K562 (cell line): ENCODE measurements around the gene ELSPBP1. TPM values are rescaled to one million over a fixed set of nuclear protein-coding genes. Genes with fewer than 3 reads are reported as not detected.

Source experiments
- ATAC-seq: fragments of 200-7000 bp; cut with Tn5 transposase; 3 replicates; pipeline ENCODE4 v1.9.1; 2020; ENCODE audit warnings: moderate library complexity
- BruUV-seq: library from RNA; stranded (reverse); fragments of 400-500 nt; replicated peaks from 2 replicates; lab custom pipeline; 2021; lab: Mats Ljungman, UMichigan
- CTCF ChIA-PET: fragments of 300-600 bp; formaldehyde crosslinking; extraction: SDS; loops from one replicate; lab custom pipeline; 2021; ENCODE audit warnings: low intra/inter-chr PET ratio; lab: Yijun Ruan, JAX
- POLR2A ChIA-PET: fragments of 300-600, 350-650 bp; sonication (Branson Sonifier 250); formaldehyde crosslinking; extraction: SDS; loops from one replicate; lab custom pipeline; 2021; ENCODE audit warnings: antibody characterized with exemption, inconsistent platforms; lab: Yijun Ruan, JAX
- DNase-seq, 4 experiments: peaks; one replicate each; pipeline versions ENCODE4 v3.0.0 to v3.0.0-alpha.2; 2011 to 2018; ENCODE audit warnings: low spot score in 3 of 4, mixed read lengths in 3 of 4; ENCODE audit errors: extremely low read depth in 1 of 4
- FAIRE-seq: peaks from 2 replicates; lab custom pipeline; 2011; peaks lifted over from hg19 to GRCh38; lab: Jason Lieb, UNC
- H2AFZ ChIP-seq: 2 replicates; pipeline ENCODE4 v1.6.0; 2011; ENCODE audit warnings: low read depth, low read length, control low read depth, inconsistent platforms
- H3K27ac ChIP-seq: fragments of 200-600 bp; 3 replicates; pipeline ENCODE4 v1.8.0; 2011; ENCODE audit warnings: low read depth, mild to moderate bottlenecking, control low read depth, inconsistent platforms, low read length, moderate library complexity, mixed read lengths; ENCODE audit errors: extremely low read depth
- H3K27me3 ChIP-seq, 2 experiments: fragments of 300-600 bp in 1 of 2; 2 replicates in 1 of 2; 3 replicates in 1 of 2; pipeline versions ENCODE4 v1.6.0 to v1.8.0; 2011; ENCODE audit warnings: inconsistent platforms in 2 of 2, low read length in 2 of 2, mild to moderate bottlenecking in 1 of 2, mixed read lengths in 1 of 2, moderate library complexity in 1 of 2; ENCODE audit not compliant: control insufficient read depth in 2 of 2, insufficient read depth in 2 of 2
- H3K36me3 ChIP-seq: fragments of 300-600 bp; 3 replicates; pipeline ENCODE4 v1.8.0; 2011; ENCODE audit warnings: mild to moderate bottlenecking, low read length, inconsistent platforms; ENCODE audit not compliant: control insufficient read depth, insufficient read depth
- H3K4me1 ChIP-seq, 2 experiments: fragments of 200-600 bp in 1 of 2; replicated peaks in 1 of 2; 2 replicates in 1 of 2; 3 replicates in 1 of 2; pipeline versions ENCODE4 v1.5.1 to v1.8.0; 2011; ENCODE audit warnings: inconsistent platforms in 2 of 2, low read length in 2 of 2, mild to moderate bottlenecking in 1 of 2, mixed read lengths in 1 of 2, moderate library complexity in 1 of 2; ENCODE audit not compliant: control insufficient read depth in 2 of 2, insufficient read depth in 2 of 2
- H3K4me2 ChIP-seq: 2 replicates; pipeline ENCODE4 v1.6.1; 2011; ENCODE audit warnings: low read length, control low read depth, inconsistent platforms, mixed read lengths; ENCODE audit not compliant: insufficient read depth
- H3K4me3 ChIP-seq: fragments of 200-600 bp; sonication (generic), shearing (Covaris generic); 2 replicates; pipeline ENCODE4 v1.5.1; 2016; ENCODE audit warnings: control low read depth, inconsistent platforms
- H3K79me2 ChIP-seq: fragments of 200-600 bp; 3 replicates; pipeline ENCODE4 v1.8.0; 2011; ENCODE audit warnings: low read length, inconsistent platforms; ENCODE audit not compliant: control insufficient read depth, insufficient read depth
- H3K9ac ChIP-seq, 2 experiments: 2 replicates each; pipeline versions ENCODE4 v1.6.0 to v1.6.1; 2011; ENCODE audit warnings: low read depth in 2 of 2, low read length in 2 of 2, control low read depth in 1 of 2, inconsistent platforms in 1 of 2, mild to moderate bottlenecking in 1 of 2, mixed read lengths in 1 of 2; ENCODE audit not compliant: insufficient read depth in 1 of 2
- H3K9me1 ChIP-seq: one replicate; pipeline ENCODE4 v1.6.0; 2011; ENCODE audit warnings: inconsistent platforms, mild to moderate bottlenecking, low read length, moderate library complexity; ENCODE audit not compliant: control insufficient read depth, insufficient read depth
- H3K9me3 ChIP-seq: replicated peaks from 2 replicates; pipeline ENCODE4 v1.5.1; 2011; ENCODE audit warnings: low read depth, low read length, inconsistent platforms; ENCODE audit not compliant: control insufficient read depth, insufficient read depth
- H4K20me1 ChIP-seq: replicated peaks from 2 replicates; pipeline ENCODE4 v1.6.1; 2011; ENCODE audit warnings: low read length, inconsistent platforms, mixed read lengths; ENCODE audit not compliant: control insufficient read depth, insufficient read depth
- BRF2 ChIP-seq: IDR thresholded peaks from 3 replicates; pipeline ENCODE4 v1.6.1; 2011; ENCODE audit warnings: borderline replicate concordance, mild to moderate bottlenecking; ENCODE audit not compliant: insufficient read length, insufficient read depth
- CHCHD3 ChIP-seq: fragments of 250-450 bp; sonication (Bioruptor Pico); IDR thresholded peaks from 2 replicates; pipeline ENCODE4 v2.1.2; 2022; ENCODE audit warnings: mild to moderate bottlenecking
- CREBBP ChIP-seq: IDR thresholded peaks from one replicate; pipeline ENCODE4 v1.6.1; 2012; ENCODE audit warnings: low read depth, mild to moderate bottlenecking, control low read depth, inconsistent platforms, low read length
- CTBP1 ChIP-seq: fragments of 450-650 bp; IDR thresholded peaks from 2 replicates; pipeline ENCODE4 v1.6.1; 2016; ENCODE audit warnings: borderline replicate concordance
- ETS1 ChIP-seq: conservative IDR thresholded peaks from 2 replicates; pipeline ENCODE4 v1.6.1; 2011; ENCODE audit warnings: low read depth, mild to moderate bottlenecking, low read length; ENCODE audit not compliant: control insufficient read depth
- GATA2 ChIP-seq: sonication (generic); formaldehyde crosslinking; IDR thresholded peaks from 2 replicates; pipeline ENCODE4 v1.4.0; 2020; ENCODE audit warnings: mild to moderate bottlenecking, missing genetic modification reagents
- JUNB ChIP-seq: fragments of 450-650 bp; formaldehyde crosslinking; conservative IDR thresholded peaks from 2 replicates; pipeline ENCODE4 v1.4.0; 2020; ENCODE audit warnings: mild to moderate bottlenecking
- PPARD ChIP-seq: fragments of 250-450 bp; sonication (Bioruptor Pico); IDR thresholded peaks from 2 replicates; pipeline ENCODE4 v1.8.0; 2022; ENCODE audit warnings: inconsistent platforms, mild to moderate bottlenecking, moderate library complexity
- RBBP5 ChIP-seq: fragments of 200-600 bp; sonication (generic); IDR thresholded peaks from 2 replicates; pipeline ENCODE4 v1.6.1; 2012; ENCODE audit warnings: borderline replicate concordance, mild to moderate bottlenecking, low read length, control low read depth, inconsistent platforms; ENCODE audit not compliant: insufficient read depth, poor library complexity, severe bottlenecking
- RBM22 ChIP-seq: fragments of 200-400 bp; formaldehyde crosslinking; IDR thresholded peaks from 2 replicates; pipeline ENCODE4 v1.6.1; 2018; ENCODE audit warnings: low read length, low read depth; ENCODE audit not compliant: poor library complexity, severe bottlenecking
- TBL1XR1 ChIP-seq, 2 experiments: IDR thresholded peaks; 2 replicates each; pipeline ENCODE4 v1.6.1; 2012; ENCODE audit warnings: improper control_type of control experiment in 2 of 2, low read length in 2 of 2, mild to moderate bottlenecking in 1 of 2
- THAP7 ChIP-seq: fragments of 250-450 bp; sonication (Bioruptor Pico); IDR thresholded peaks from 2 replicates; pipeline ENCODE4 v1.5.0; 2021
- XRCC5 ChIP-seq: fragments of 200-400 bp; formaldehyde crosslinking; IDR thresholded peaks from 2 replicates; pipeline ENCODE4 v1.6.1; 2017; ENCODE audit warnings: low read depth, mild to moderate bottlenecking, low read length
- YY1 ChIP-seq, 3 experiments: IDR thresholded peaks; 2 replicates each; pipeline ENCODE4 v1.6.1; 2011; ENCODE audit warnings: low read length in 2 of 3, mild to moderate bottlenecking in 2 of 3, moderate library complexity in 2 of 3, borderline replicate concordance in 1 of 3, control low read depth in 1 of 3, low read depth in 1 of 3; ENCODE audit not compliant: insufficient read depth in 3 of 3, insufficient replicate concordance in 2 of 3, control insufficient read depth in 1 of 3, insufficient read length in 1 of 3; ENCODE audit errors: extremely low read depth in 1 of 3
- ZNF57 ChIP-seq: fragments of 450-650 bp; formaldehyde crosslinking; IDR thresholded peaks from 2 replicates; pipeline ENCODE4 v1.4.0; 2020; ENCODE audit warnings: mild to moderate bottlenecking, moderate library complexity
- ZNF785 ChIP-seq: fragments of 250-450 bp; sonication (Bioruptor Pico); IDR thresholded peaks from 2 replicates; pipeline ENCODE4 v1.4.0; 2020; ENCODE audit warnings: mild to moderate bottlenecking
- WGBS: fragments of 100-300 bp; shearing (Covaris generic); methylation state at CpG from one replicate; pipeline ENCODE4 v1.1.6; 2016; ENCODE audit warnings: low coverage, mixed read lengths; ENCODE audit not compliant: insufficient coverage; ENCODE audit errors: missing lambda C conversion rate; 5-methylcytosine and 5-hydroxymethylcytosine counted together
- in situ Hi-C: fragments of 300-500 bp; cut with MboI; formaldehyde crosslinking; loops from 4 replicates; pipeline ENCODE4 v1.15.0; 2018; ENCODE audit warnings: inconsistent platforms, mixed read lengths
- intact Hi-C: fragments of 100-400 bp; cut with micrococcal nuclease; formaldehyde crosslinking; loops from 2 replicates; pipeline ENCODE4 v1.14.2; 2022
- polyA plus RNA-seq, 8 experiments: library from polyadenylated mRNA; depleted of rRNA in 4 of 8; stranded (reverse) in 5 of 8; unstranded in 3 of 8; fragments of >200 nt; fragmentation: Nextera tagmentation in 2 of 8; fragmentation: Illumina TruSeq in 1 of 8; extraction: Ambion mirVana in 2 of 8; extraction: Trizol in 1 of 8; gene quantifications; 2 replicates each; pipeline versions ENCODE4 v1.2.1 to v1.2.3, GENCODE V29; 2011 to 2014; ENCODE audit warnings: inconsistent platforms in 1 of 8, missing spikeins in 1 of 8
- total RNA-seq, 7 experiments: library from RNA; depleted of rRNA in 6 of 7; stranded (reverse); fragments of >200 nt in 6 of 7; fragmentation: Illumina TruSeq in 2 of 7; extraction: Trizol in 2 of 7; gene quantifications; 2 replicates each; pipeline versions ENCODE4 v1.2.1 to v1.2.3, GENCODE V29; 2011 to 2021; ENCODE audit warnings: low replicate concordance in 1 of 7

Gene ELSPBP1
- total and polyA plus RNA-seq, 9 of the 15 experiments (the other 6 are each of a cell fraction or from before 2014, with no cell fraction given), result not detected

- ChIA-PET CTCF (no interaction called here), POLR2A (interaction anchor here (2.4 kb wide), 1 partner anchor 8 kb away, joined by 9 read pairs; no protein-coding TSS in a partner anchor)
- H3K4me1 ChIP-seq, result no peaks in the 10 kb centered on the region
- peaks cover 8 to 24% of the 10 kb centered on the region in 2 experiments for H3K27me3 ChIP-seq
- ATAC-seq (no peak), FAIRE-seq (no peak), DNase-seq (no peak)
- no peak overlapping the region for H3K9ac ChIP-seq
- intact Hi-C loops (no loop called here), in situ Hi-C loops (no loop called here)
- H2AFZ ChIP-seq, result no peak overlapping the region
- TF ChIP-seq TBL1XR1 (IDR thresholded peaks at IDR 0.05; ENCODE audit: low read length in 2 of 2) (no peak), CHCHD3 (CRISPR knock-in tag) (no peak), CTBP1 (no peak), XRCC5 (no peak), RBM22 (no peak), PPARD (CRISPR knock-in tag) (no peak), YY1 (IDR thresholded peaks at IDR 0.05; ENCODE audit: borderline replicate concordance in 1 of 3, control insufficient read depth in 1 of 3, extremely low read depth in 1 of 3, insufficient read depth in 3 of 3, insufficient read length in 1 of 3, insufficient replicate concordance in 2 of 3, low read depth in 1 of 3, low read length in 2 of 3) (no peak), CREBBP (no peak), GATA2 (CRISPR knock-in tag) (no peak), THAP7 (CRISPR knock-in tag) (no peak), BRF2 (no peak), ZNF785 (CRISPR knock-in tag) (no peak), ETS1 (no peak), RBBP5 (no peak), JUNB (no peak), ZNF57 (no peak)
- no peaks in the 10 kb centered on the region for H3K79me2 ChIP-seq
- H3K4me3 ChIP-seq, result no peak overlapping the region
- no peak overlapping the region for H3K4me2 ChIP-seq
- H3K27ac ChIP-seq, result no peak overlapping the region
- no TSS peak for BruUV-seq
- H4K20me1 ChIP-seq, result no peaks in the 10 kb centered on the region; the same call in 1 of the 2 replicates
- no peaks in the 10 kb centered on the region for H3K9me1 ChIP-seq
- H3K9me3 ChIP-seq, result no peaks in the 10 kb centered on the region
- 0% methylated on average over 3 of the region's 3 CpGs for WGBS
- H3K36me3 ChIP-seq, result no peaks in the 10 kb centered on the region
These were observed 31.0 kb downstream of the ELSPBP1 start for GRCh38 chr19:48025480-48025879.
